HG03159 (cell line): ENCODE results near the gene JAKMIP2.

Source experiments
- ATAC-seq: cut with Tn5 transposase; IDR thresholded peaks from one replicate; pipeline ENCODE4 v1.9.1; 2021; ENCODE audit warnings: mild to moderate bottlenecking, moderate library complexity; ENCODE audit not compliant: unreplicated experiment

The JAKMIP2 gene

GRCh38 chr5:147704544-147704943 lies 78.0 kb downstream of the JAKMIP2 start:
- ATAC-seq, result no peak

GRCh38 chr5:147701468-147701867 lies 81.1 kb downstream of the JAKMIP2 start:
- no peak for ATAC-seq

GRCh38 chr5:147699496-147700088 lies 82.9 kb downstream of the JAKMIP2 start:
- no peak for ATAC-seq

- ATAC-seq, result no peak
These were observed 85.1 kb downstream of the JAKMIP2 start for GRCh38 chr5:147697380-147697779.

- ATAC-seq, result no peak
These were observed 87.8 kb downstream of the JAKMIP2 start for GRCh38 chr5:147694772-147695171.

GRCh38 chr5:147693233-147693632 lies 89.3 kb downstream of the JAKMIP2 start:
- ATAC-seq, result no peak

GRCh38 chr5:147691130-147691529 lies 91.4 kb downstream of the JAKMIP2 start:
- ATAC-seq, result no peak

- ATAC-seq, result no peak
These were observed 91.9 kb downstream of the JAKMIP2 start for GRCh38 chr5:147690595-147690994.

- ATAC-seq, result no peak
These were observed 93.1 kb downstream of the JAKMIP2 start for GRCh38 chr5:147689426-147689825.

- ATAC-seq, result no peak
These were observed 93.7 kb downstream of the JAKMIP2 start for GRCh38 chr5:147688656-147689356.

- no peak for ATAC-seq
These were observed 95.4 kb downstream of the JAKMIP2 start for GRCh38 chr5:147687118-147687517.

GRCh38 chr5:147686421-147686820 lies 96.1 kb downstream of the JAKMIP2 start:
- no peak for ATAC-seq

- no peak for ATAC-seq
These were observed 96.5 kb downstream of the JAKMIP2 start for GRCh38 chr5:147685993-147686392.

GRCh38 chr5:147675168-147675567 lies 107.4 kb downstream of the JAKMIP2 start:
- no peak for ATAC-seq

- ATAC-seq, result no peak
These were observed 108.1 kb downstream of the JAKMIP2 start for GRCh38 chr5:147674411-147674810.

- ATAC-seq, result no peak
These were observed 108.7 kb downstream of the JAKMIP2 start for GRCh38 chr5:147673791-147674190.

- ATAC-seq, result no peak
These were observed 109.3 kb downstream of the JAKMIP2 start for GRCh38 chr5:147673266-147673665.

GRCh38 chr5:147671365-147671764 lies 111.2 kb downstream of the JAKMIP2 start:
- ATAC-seq, result no peak

- no peak for ATAC-seq
These were observed 111.7 kb downstream of the JAKMIP2 start for GRCh38 chr5:147670815-147671214.

GRCh38 chr5:147669169-147669869 lies 113.2 kb downstream of the JAKMIP2 start:
- ATAC-seq, result no peak

GRCh38 chr5:147668385-147668784 lies 114.1 kb downstream of the JAKMIP2 start:
- ATAC-seq, result no peak

GRCh38 chr5:147667363-147667762 lies 115.2 kb downstream of the JAKMIP2 start:
- ATAC-seq, result no peak
